Measurements from ENCODE around the gene GNB1. TPM values are rescaled to one million over a fixed set of nuclear protein-coding genes. Genes with fewer than 3 reads are reported as not detected.

Gene GNB1
- total and polyA plus RNA-seq, 2 of the 4 experiments (the other 2 are of a cell fraction) = 73.5 to 371 TPM

DNA sequence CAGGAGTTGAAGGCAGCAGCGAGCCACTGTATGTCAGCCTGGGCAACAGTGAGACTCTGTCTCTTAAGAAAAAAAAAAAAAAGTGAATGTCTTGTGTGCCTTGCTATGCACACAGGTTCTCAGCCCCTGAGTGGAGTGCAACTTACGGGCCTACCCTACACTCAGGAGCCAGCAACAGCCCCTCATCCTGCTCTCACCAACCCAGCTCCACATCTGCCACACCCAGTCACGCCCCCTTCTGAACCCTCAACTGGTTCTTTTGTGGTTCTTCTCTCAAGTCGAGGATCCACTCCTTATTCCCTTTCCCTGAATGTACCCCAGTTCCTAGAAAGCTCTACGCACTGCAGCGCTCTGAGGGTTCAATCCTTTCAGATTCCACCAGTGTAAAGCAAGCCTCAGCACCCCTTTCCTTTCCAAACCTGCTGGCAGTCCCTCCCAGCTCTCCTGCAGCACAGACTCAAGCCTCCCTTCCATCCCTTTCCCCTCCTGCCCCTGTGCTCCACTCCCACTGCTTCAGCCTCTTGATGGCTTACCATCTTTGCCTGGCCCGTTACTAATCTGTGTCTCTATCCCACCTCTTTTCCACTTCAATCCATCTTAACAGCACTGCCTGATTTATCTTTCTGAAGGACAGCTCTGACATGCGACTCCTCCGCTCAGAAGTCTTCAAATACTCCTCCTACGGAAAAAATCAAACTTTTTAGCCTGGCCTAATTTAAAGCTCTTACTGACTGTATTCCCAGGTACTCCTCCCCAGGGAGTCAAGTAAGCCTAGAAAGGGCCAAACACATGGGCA, 38.1 kb downstream of the GNB1 start:
- no peak overlapping the region for H3K18ac ChIP-seq (ENCODE audit: low read depth, low read length)
- H2BK120ac ChIP-seq (ENCODE audit: low read depth, low read length) = no peak overlapping the region
- peaks cover 99% of the 10 kb centered on the region for H4K20me1 ChIP-seq (ENCODE audit: insufficient read depth, low read length)
- no peak overlapping the region for H3K27ac ChIP-seq (ENCODE audit: insufficient read depth, low read length)
- ATAC-seq (ENCODE audit: low read depth) (no peak), DNase-seq (no peak)
- no peak overlapping the region for H3K4me2 ChIP-seq (ENCODE audit: low read depth, low read length)
- no peaks in the 10 kb centered on the region for H3K9me3 ChIP-seq (ENCODE audit: control insufficient read depth, insufficient read depth, low read length)
- no peak overlapping the region for H3K4me3 ChIP-seq (ENCODE audit: insufficient read depth, low read depth, low read length)
- intact Hi-C loops (cut with micrococcal nuclease) (no loop called here), in situ Hi-C loops (cut with MboI; ENCODE audit: low sequenced_read_pairs) (no loop called here), dilution Hi-C loops (cut with HindIII; ENCODE audit: low sequenced_read_pairs, unreplicated experiment) (no loop called here)
- no peak overlapping the region for H2BK15ac ChIP-seq (ENCODE audit: low read depth, low read length)
- H2BK5ac ChIP-seq (ENCODE audit: low read depth, low read length, poor library complexity, severe bottlenecking) = no peak overlapping the region
- H4K91ac ChIP-seq (ENCODE audit: insufficient read depth, low read depth, low read length) = no peak overlapping the region
- H3K14ac ChIP-seq (replicated peaks; ENCODE audit: low read depth, low read length) = no peak overlapping the region
- H4K8ac ChIP-seq (ENCODE audit: low read depth in 2 of 2, low read length in 2 of 2) = no peak overlapping the region
- H2AK5ac ChIP-seq (ENCODE audit: low read depth, low read length) = no peak overlapping the region
- H3K56ac ChIP-seq (ENCODE audit: extremely low read depth, insufficient read depth, low read length) = no peak overlapping the region
- H3K79me1 ChIP-seq (ENCODE audit: low read depth in 1 of 2, low read length in 2 of 2) = peaks cover 0 to 53% of the 10 kb centered on the region in 2 experiments; a peak in 2 of 4 replicates
- H3K4ac ChIP-seq (ENCODE audit: low read depth, low read length) = no peak overlapping the region
- H4K5ac ChIP-seq (ENCODE audit: low read depth, low read length) = no peak overlapping the region
- H3K9me1 ChIP-seq (ENCODE audit: insufficient read depth, low read length) = peaks cover 19% of the 10 kb centered on the region
- H2AK9ac ChIP-seq (replicated peaks; ENCODE audit: low read depth, low read length, poor library complexity) = no peak overlapping the region
- no peak overlapping the region for H2AFZ ChIP-seq (replicated peaks; ENCODE audit: low read length, poor library complexity)
- ChIA-PET POLR2A (ENCODE audit: unreplicated experiment) (no interaction called here), CTCF (interaction anchor here (0.6 kb wide), 1 partner anchor 10 kb away, joined by 3 read pairs; no protein-coding TSS in a partner anchor)
- WGBS, 2 experiments (ENCODE audit: extremely low coverage in 2 of 2, insufficient read length in 1 of 2) = 94% methylated on average over 6 of the region's 10 CpGs; no CpG with 5 or more reads in 1 of the 2 experiments
- no peaks in the 10 kb centered on the region; the same call in 1 of the 2 replicates for H3K4me1 ChIP-seq (ENCODE audit: control insufficient read depth, insufficient read depth, low read length)
- no TSS peak for BruUV-seq (replicated peaks)
- H2BK20ac ChIP-seq (ENCODE audit: low read depth, low read length) = no peak overlapping the region
- no peak for TF ChIP-seq CEBPB (IDR thresholded peaks at IDR 0.05; ENCODE audit: low read depth, low read length)
- TF ChIP-seq POLR2A (IDR thresholded peaks at IDR 0.05; ENCODE audit: low read depth, low read length) = no peak
- no peak for TF ChIP-seq FOS (IDR thresholded peaks at IDR 0.05; ENCODE audit: low read depth, low read length)
- TF ChIP-seq BHLHE40 (IDR thresholded peaks at IDR 0.05; ENCODE audit: low read depth, low read length) = no peak
- no peak for TF ChIP-seq NFE2L2 (IDR thresholded peaks at IDR 0.05; ENCODE audit: low read depth, low read length)
- no peak for TF ChIP-seq MAFK (IDR thresholded peaks at IDR 0.05; ENCODE audit: low read depth, low read length)
- TF ChIP-seq RFX5 (IDR thresholded peaks at IDR 0.05; ENCODE audit: low read depth, low read length) = no peak
- TF ChIP-seq RCOR1 (IDR thresholded peaks at IDR 0.05; ENCODE audit: insufficient replicate concordance, low read length) = no peak
- no peak for TF ChIP-seq MXI1 (IDR thresholded peaks at IDR 0.05; ENCODE audit: borderline replicate concordance, low read depth, low read length)
- peaks cover 11% of the 10 kb centered on the region for H3K36me3 ChIP-seq (ENCODE audit: control insufficient read depth, insufficient read depth, low read length)
- no peaks in the 10 kb centered on the region for H3K27me3 ChIP-seq (ENCODE audit: control insufficient read depth, insufficient read depth, low read length)
- H3K9ac ChIP-seq (ENCODE audit: low read depth, low read length) = no peak overlapping the region
- H3K23ac ChIP-seq (ENCODE audit: low read depth, low read length) = no peak overlapping the region; the same call in 1 of the 2 replicates

All from IMR-90 (cell line).